ENCODE results near the gene HNRNPAB.
A peak's percentile ranks its signal among the peaks of the same experiment; 100 is the strongest.
"Not testable (repeated sequence)": the region's sequence is repeated elsewhere in the genome, so short reads cannot be mapped to it uniquely, and the experiment has no call there.

Gene HNRNPAB

GRCh38 chr5:178194026-178194425 lies 10.3 kb upstream of the HNRNPAB start:
- Histone ChIP-seq H3K27ac (ENCODE audit: low read depth, low read length) (no peak overlapping the region), H3K36me3 (ENCODE audit: control insufficient read depth in 5 of 5, insufficient read depth in 5 of 5, low read length in 5 of 5) (no peaks in the 10 kb centered on the region), H3K4me3 (ENCODE audit: low read depth in 1 of 5, low read length in 5 of 5) (no peak overlapping the region), H3K27me3 (ENCODE audit: control insufficient read depth in 5 of 5, insufficient read depth in 4 of 5, low read length in 5 of 5) (peaks cover 6 to 17% (median 8%) of the 10 kb centered on the region in 5 donors), H3K4me1 (ENCODE audit: control insufficient read depth in 5 of 5, insufficient read depth in 5 of 5, low read length in 5 of 5) (no peaks in the 10 kb centered on the region), H3K9ac (ENCODE audit: low read length in 5 of 5) (no peak overlapping the region), H3K9me3 (ENCODE audit: control insufficient read depth in 5 of 5, low read length in 5 of 5) (no peaks in the 10 kb centered on the region)

- Histone ChIP-seq H3K4me1 (ENCODE audit: control insufficient read depth in 5 of 5, insufficient read depth in 5 of 5, low read length in 5 of 5) (no peaks in the 10 kb centered on the region), H3K27me3 (ENCODE audit: control insufficient read depth in 5 of 5, insufficient read depth in 4 of 5, low read length in 5 of 5) (peaks cover 6 to 17% (median 8%) of the 10 kb centered on the region in 5 donors), H3K9ac (ENCODE audit: low read length in 5 of 5) (no peak overlapping the region), H3K36me3 (ENCODE audit: control insufficient read depth in 5 of 5, insufficient read depth in 5 of 5, low read length in 5 of 5) (no peaks in the 10 kb centered on the region), H3K27ac (ENCODE audit: low read depth, low read length) (no peak overlapping the region), H3K9me3 (ENCODE audit: control insufficient read depth in 5 of 5, low read length in 5 of 5) (no peaks in the 10 kb centered on the region), H3K4me3 (ENCODE audit: low read depth in 1 of 5, low read length in 5 of 5) (no peak overlapping the region)
These were observed 8.0 kb upstream of the HNRNPAB start for GRCh38 chr5:178196281-178196812.

GRCh38 chr5:178196986-178197385 lies 7.3 kb upstream of the HNRNPAB start:
- Histone ChIP-seq H3K27ac (ENCODE audit: low read depth, low read length) (no peak overlapping the region), H3K36me3 (ENCODE audit: control insufficient read depth in 5 of 5, insufficient read depth in 5 of 5, low read length in 5 of 5) (no peaks in the 10 kb centered on the region), H3K9me3 (ENCODE audit: control insufficient read depth in 5 of 5, low read length in 5 of 5) (no peaks in the 10 kb centered on the region), H3K27me3 (ENCODE audit: control insufficient read depth in 5 of 5, insufficient read depth in 4 of 5, low read length in 5 of 5) (peaks cover 6 to 17% (median 8%) of the 10 kb centered on the region in 5 donors), H3K4me1 (ENCODE audit: control insufficient read depth in 5 of 5, insufficient read depth in 5 of 5, low read length in 5 of 5) (no peaks in the 10 kb centered on the region), H3K9ac (ENCODE audit: low read length in 5 of 5) (no peak overlapping the region), H3K4me3 (ENCODE audit: low read depth in 1 of 5, low read length in 5 of 5) (no peak overlapping the region)

GRCh38 chr5:178198151-178198550 lies 6.2 kb upstream of the HNRNPAB start:
- H3K27me3 ChIP-seq (ENCODE audit: control insufficient read depth in 5 of 5, insufficient read depth in 4 of 5, low read length in 5 of 5), result peaks cover 6 to 14% (median 7%) of the 10 kb centered on the region in 5 donors
- not testable (repeated sequence) for H3K9me3 ChIP-seq (ENCODE audit: control insufficient read depth in 5 of 5, low read length in 5 of 5); H3K4me1 ChIP-seq (ENCODE audit: control insufficient read depth in 5 of 5, insufficient read depth in 5 of 5, low read length in 5 of 5); H3K27ac ChIP-seq (ENCODE audit: low read depth, low read length); H3K4me3 ChIP-seq (ENCODE audit: low read depth in 1 of 5, low read length in 5 of 5); H3K36me3 ChIP-seq (ENCODE audit: control insufficient read depth in 5 of 5, insufficient read depth in 5 of 5, low read length in 5 of 5); H3K9ac ChIP-seq (ENCODE audit: low read length in 5 of 5)

GRCh38 chr5:178198706-178199105 lies 5.6 kb upstream of the HNRNPAB start:
- peaks cover 0 to 2% (median under 1%) of the 10 kb centered on the region in 5 donors for H3K4me1 ChIP-seq (ENCODE audit: control insufficient read depth in 5 of 5, insufficient read depth in 5 of 5, low read length in 5 of 5)
- H3K9me3 ChIP-seq (ENCODE audit: control insufficient read depth in 5 of 5, low read length in 5 of 5), result no peaks in the 10 kb centered on the region
- peaks cover 3 to 10% (median 6%) of the 10 kb centered on the region in 5 donors for H3K27me3 ChIP-seq (ENCODE audit: control insufficient read depth in 5 of 5, insufficient read depth in 4 of 5, low read length in 5 of 5)
- H3K36me3 ChIP-seq (ENCODE audit: control insufficient read depth in 5 of 5, insufficient read depth in 5 of 5, low read length in 5 of 5), result no peaks in the 10 kb centered on the region
- no peak overlapping the region for H3K9ac ChIP-seq (ENCODE audit: low read length in 5 of 5)
- no peak overlapping the region for H3K27ac ChIP-seq (ENCODE audit: low read depth, low read length)
- no peak overlapping the region for H3K4me3 ChIP-seq (ENCODE audit: low read depth in 1 of 5, low read length in 5 of 5)

- H3K4me1 ChIP-seq (ENCODE audit: control insufficient read depth in 5 of 5, insufficient read depth in 5 of 5, low read length in 5 of 5), result peaks cover 0 to 6% (median 5%) of the 10 kb centered on the region in 5 donors
- H3K36me3 ChIP-seq (ENCODE audit: control insufficient read depth in 5 of 5, insufficient read depth in 5 of 5, low read length in 5 of 5), result no peaks in the 10 kb centered on the region
- no peaks in the 10 kb centered on the region for H3K9me3 ChIP-seq (ENCODE audit: control insufficient read depth in 5 of 5, low read length in 5 of 5)
- peaks cover 0 to under 1% (median 0%) of the 10 kb centered on the region in 5 donors for H3K27me3 ChIP-seq (ENCODE audit: control insufficient read depth in 5 of 5, insufficient read depth in 4 of 5, low read length in 5 of 5)
- H3K27ac ChIP-seq (ENCODE audit: low read depth, low read length), result no peak overlapping the region
- no peak overlapping the region for H3K9ac ChIP-seq (ENCODE audit: low read length in 5 of 5)
- H3K4me3 ChIP-seq (ENCODE audit: low read depth in 1 of 5, low read length in 5 of 5), result no peak overlapping the region
These were observed 4.5 kb upstream of the HNRNPAB start for GRCh38 chr5:178199581-178200434.

- no peaks in the 10 kb centered on the region for H3K9me3 ChIP-seq (ENCODE audit: control insufficient read depth in 5 of 5, low read length in 5 of 5)
- H3K9ac ChIP-seq (ENCODE audit: low read length in 5 of 5), result peak overlapping the region in 1 of 5 donors; percentile 37
- H3K27ac ChIP-seq (ENCODE audit: low read depth, low read length), result no peak overlapping the region
- H3K36me3 ChIP-seq (ENCODE audit: control insufficient read depth in 5 of 5, insufficient read depth in 5 of 5, low read length in 5 of 5), result peaks cover 0 to 5% (median 3%) of the 10 kb centered on the region in 5 donors
- no peak overlapping the region for H3K4me3 ChIP-seq (ENCODE audit: low read depth in 1 of 5, low read length in 5 of 5)
- H3K4me1 ChIP-seq (ENCODE audit: control insufficient read depth in 5 of 5, insufficient read depth in 5 of 5, low read length in 5 of 5), result peaks cover 4 to 17% (median 15%) of the 10 kb centered on the region in 5 donors
- H3K27me3 ChIP-seq (ENCODE audit: control insufficient read depth in 5 of 5, insufficient read depth in 4 of 5, low read length in 5 of 5), result no peaks in the 10 kb centered on the region
These were observed 3.0 kb upstream of the HNRNPAB start for GRCh38 chr5:178201221-178201926.

GRCh38 chr5:178201927-178202235 lies 2.5 kb upstream of the HNRNPAB start:
- Histone ChIP-seq H3K27me3 (ENCODE audit: control insufficient read depth in 5 of 5, insufficient read depth in 4 of 5, low read length in 5 of 5) (no peaks in the 10 kb centered on the region), H3K36me3 (ENCODE audit: control insufficient read depth in 5 of 5, insufficient read depth in 5 of 5, low read length in 5 of 5) (peaks cover 0 to 10% (median 8%) of the 10 kb centered on the region in 5 donors)

GRCh38 chr5:178202541-178202940 lies 1.8 kb upstream of the HNRNPAB start:
- H3K4me1 ChIP-seq (ENCODE audit: control insufficient read depth in 5 of 5, insufficient read depth in 5 of 5, low read length in 5 of 5), result peaks cover 4 to 28% (median 24%) of the 10 kb centered on the region in 5 donors
- H3K36me3 ChIP-seq (ENCODE audit: control insufficient read depth in 5 of 5, insufficient read depth in 5 of 5, low read length in 5 of 5), result peaks cover 0 to 17% (median 14%) of the 10 kb centered on the region in 5 donors
- H3K9ac ChIP-seq (ENCODE audit: low read length in 5 of 5), result no peak overlapping the region
- no peaks in the 10 kb centered on the region for H3K9me3 ChIP-seq (ENCODE audit: control insufficient read depth in 5 of 5, low read length in 5 of 5)
- H3K27me3 ChIP-seq (ENCODE audit: control insufficient read depth in 5 of 5, insufficient read depth in 4 of 5, low read length in 5 of 5), result no peaks in the 10 kb centered on the region
- no peak overlapping the region for H3K27ac ChIP-seq (ENCODE audit: low read depth, low read length)
- H3K4me3 ChIP-seq (ENCODE audit: low read depth in 1 of 5, low read length in 5 of 5), result no peak overlapping the region

More at GRCh38 chr5:178201927-178202235, 2.5 kb upstream of the HNRNPAB start:
- H3K9me3 ChIP-seq (ENCODE audit: control insufficient read depth in 5 of 5, low read length in 5 of 5), result no peaks in the 10 kb centered on the region
- peaks cover 4 to 22% (median 21%) of the 10 kb centered on the region in 5 donors for H3K4me1 ChIP-seq (ENCODE audit: control insufficient read depth in 5 of 5, insufficient read depth in 5 of 5, low read length in 5 of 5)
- peak overlapping the region in 1 of 5 donors; percentile 37 for H3K9ac ChIP-seq (ENCODE audit: low read length in 5 of 5)
- H3K4me3 ChIP-seq (ENCODE audit: low read depth in 1 of 5, low read length in 5 of 5), result no peak overlapping the region
- H3K27ac ChIP-seq (ENCODE audit: low read depth, low read length), result no peak overlapping the region
